H9 (cell line): ENCODE results near the gene GFRA1. TPM values are rescaled to one million over a fixed set of nuclear protein-coding genes. Genes with fewer than 3 reads are reported as not detected.

Source experiments
- DNase-seq: peaks from one replicate; pipeline ENCODE4 v3.0.0-alpha.2; 2017
- H2AFZ ChIP-seq: one replicate; pipeline ENCODE4 v1.6.1; 2013; ENCODE audit warnings: mild to moderate bottlenecking, low read length, control low read depth, moderate library complexity
- H2AK5ac ChIP-seq: 2 replicates; pipeline ENCODE4 v1.6.1; 2013; ENCODE audit warnings: low read length, control low read depth, mixed read lengths; ENCODE audit not compliant: insufficient read length
- H2BK120ac ChIP-seq: one replicate; pipeline ENCODE4 v1.6.1; 2013; ENCODE audit warnings: low read depth, mild to moderate bottlenecking, low read length, control low read depth, inconsistent platforms; ENCODE audit not compliant: poor library complexity, severe bottlenecking
- H2BK12ac ChIP-seq: 2 replicates; pipeline ENCODE4 v1.6.1; 2013; ENCODE audit warnings: low read length, control low read depth, mixed read lengths, low read depth; ENCODE audit not compliant: insufficient read length
- H2BK15ac ChIP-seq: 2 replicates; pipeline ENCODE4 v1.6.1; 2013; ENCODE audit warnings: low read depth, low read length, control low read depth
- H2BK20ac ChIP-seq: one replicate; pipeline ENCODE4 v1.6.1; 2013; ENCODE audit warnings: low read depth, mild to moderate bottlenecking, low read length, control low read depth, inconsistent platforms; ENCODE audit not compliant: poor library complexity, severe bottlenecking
- H2BK5ac ChIP-seq: 2 replicates; pipeline ENCODE4 v1.6.1; 2013; ENCODE audit warnings: low read length, control low read depth, mixed read lengths; ENCODE audit not compliant: insufficient read length
- H3K14ac ChIP-seq: 2 replicates; pipeline ENCODE4 v1.6.1; 2013; ENCODE audit warnings: low read length, control low read depth; ENCODE audit not compliant: insufficient read depth
- H3K18ac ChIP-seq: 2 replicates; pipeline ENCODE4 v1.6.1; 2013; ENCODE audit warnings: low read depth, mild to moderate bottlenecking, mixed read lengths, low read length, control low read depth; ENCODE audit not compliant: insufficient read length
- H3K23ac ChIP-seq: 2 replicates; pipeline ENCODE4 v1.6.1; 2013; ENCODE audit warnings: low read length, control low read depth, mixed read lengths, low read depth; ENCODE audit not compliant: insufficient read length
- H3K23me2 ChIP-seq: 2 replicates; pipeline ENCODE4 v1.6.1; 2013; ENCODE audit warnings: low read depth, mild to moderate bottlenecking, mixed read lengths, low read length, control low read depth; ENCODE audit not compliant: insufficient read length, poor library complexity, severe bottlenecking
- H3K27ac ChIP-seq: 2 replicates; pipeline ENCODE4 v1.5.1; 2013; ENCODE audit warnings: low read length, control low read depth, mixed read lengths, low read depth; ENCODE audit not compliant: insufficient read length
- H3K27me3 ChIP-seq: 2 replicates; pipeline ENCODE4 v1.6.1; 2013; ENCODE audit warnings: low read length, control low read depth, inconsistent platforms; ENCODE audit not compliant: insufficient read depth
- H3K4ac ChIP-seq: 2 replicates; pipeline ENCODE4 v1.6.1; 2013; ENCODE audit warnings: low read depth, mild to moderate bottlenecking, control low read depth, inconsistent platforms, low read length, moderate library complexity
- H3K4me1 ChIP-seq: 2 replicates; pipeline ENCODE4 v1.6.1; 2013; ENCODE audit warnings: low read length, control low read depth, inconsistent platforms; ENCODE audit not compliant: insufficient read depth
- H3K4me2 ChIP-seq: 2 replicates; pipeline ENCODE4 v1.6.1; 2013; ENCODE audit warnings: low read length, control low read depth, mixed read lengths; ENCODE audit not compliant: insufficient read length, insufficient read depth
- H3K56ac ChIP-seq: 2 replicates; pipeline ENCODE4 v1.6.1; 2013; ENCODE audit warnings: low read depth, mild to moderate bottlenecking, mixed read lengths, low read length, control low read depth; ENCODE audit not compliant: insufficient read length
- H3K79me1 ChIP-seq: 2 replicates; pipeline ENCODE4 v1.6.1; 2013; ENCODE audit warnings: low read depth, mild to moderate bottlenecking, moderate library complexity, low read length, control low read depth, inconsistent platforms; ENCODE audit not compliant: insufficient read depth, poor library complexity, severe bottlenecking
- H3K79me2 ChIP-seq: 2 replicates; pipeline ENCODE4 v1.6.1; 2013; ENCODE audit warnings: low read length, control low read depth, inconsistent platforms; ENCODE audit not compliant: insufficient read depth
- H3K9ac ChIP-seq: 2 replicates; pipeline ENCODE4 v1.6.1; 2013; ENCODE audit warnings: low read length, control low read depth, mixed read lengths; ENCODE audit not compliant: insufficient read length; ENCODE audit errors: extremely low read depth
- H3K9me3 ChIP-seq: one replicate; pipeline ENCODE4 v1.6.1; 2013; ENCODE audit warnings: low read depth, low read length, inconsistent platforms; ENCODE audit not compliant: control insufficient read depth
- H3T11ph ChIP-seq: one replicate; pipeline ENCODE4 v1.6.1; 2013; ENCODE audit warnings: mild to moderate bottlenecking, low read length, control low read depth, inconsistent platforms
- H4K20me1 ChIP-seq: one replicate; pipeline ENCODE4 v1.6.1; 2013; ENCODE audit not compliant: control insufficient read depth, insufficient read length, insufficient read depth
- H4K5ac ChIP-seq: 2 replicates; pipeline ENCODE4 v1.6.1; 2013; ENCODE audit warnings: low read depth, mild to moderate bottlenecking, mixed read lengths, low read length, control low read depth; ENCODE audit not compliant: insufficient read length
- H4K8ac ChIP-seq: replicated peaks from 2 replicates; pipeline ENCODE4 v1.6.1; 2013; ENCODE audit warnings: low read length, control low read depth, mixed read lengths, low read depth; ENCODE audit not compliant: insufficient read length
- H4K91ac ChIP-seq: 2 replicates; pipeline ENCODE4 v1.6.1; 2013; ENCODE audit warnings: low read depth, mild to moderate bottlenecking, moderate library complexity, mixed read lengths, low read length, control low read depth; ENCODE audit not compliant: insufficient read length
- H3K27ac Mint-ChIP-seq, 3 experiments: 2 replicates in 2 of 3; 3 replicates in 1 of 3; pipeline ENCODE4 v1.8.0; 2020 to 2021; ENCODE audit warnings: mixed read lengths in 3 of 3, mild to moderate bottlenecking in 1 of 3, moderate library complexity in 1 of 3
- H3K27me3 Mint-ChIP-seq: 2 replicates; pipeline ENCODE4 v1.8.0; 2021; ENCODE audit warnings: low read depth, mild to moderate bottlenecking, moderate library complexity, mixed read lengths
- H3K36me3 Mint-ChIP-seq, 3 experiments: 2 replicates in 2 of 3; 3 replicates in 1 of 3; pipeline ENCODE4 v1.8.0; 2020 to 2021; ENCODE audit warnings: low read depth in 3 of 3, mixed read lengths in 3 of 3; ENCODE audit not compliant: insufficient read depth in 1 of 3
- H3K4me1 Mint-ChIP-seq, 2 experiments: 2 replicates each; pipeline ENCODE4 v1.8.0; 2020; ENCODE audit warnings: mixed read lengths in 2 of 2
- H3K4me3 Mint-ChIP-seq, 2 experiments: 2 replicates in 1 of 2; 3 replicates in 1 of 2; pipeline ENCODE4 v1.8.0; 2020 to 2021; ENCODE audit warnings: mild to moderate bottlenecking in 2 of 2, mixed read lengths in 2 of 2, moderate library complexity in 1 of 2
- H3K9me3 Mint-ChIP-seq, 2 experiments: 2 replicates in 1 of 2; 3 replicates in 1 of 2; pipeline ENCODE4 v1.8.0; 2020; ENCODE audit warnings: mild to moderate bottlenecking in 2 of 2, mixed read lengths in 2 of 2, moderate library complexity in 1 of 2
- CTCF ChIP-seq: fragments of 200-600 bp; sonication (generic); conservative IDR thresholded peaks from 3 replicates; pipeline ENCODE4 v1.8.0; 2021; ENCODE audit warnings: antibody characterized with exemption, mild to moderate bottlenecking
- WGBS: extraction: QIAGEN DNeasy Blood & Tissue Kit; methylation state at CpG from one replicate; pipeline ENCODE4 v1.1.7; 2013; ENCODE audit warnings: missing lambda C conversion rate, low lambda C conversion rate, mixed read lengths; ENCODE audit not compliant: insufficient read length; ENCODE audit errors: extremely low coverage; 5-methylcytosine and 5-hydroxymethylcytosine counted together
- total RNA-seq: library from RNA; stranded (reverse); gene quantifications from 2 replicates; pipeline ENCODE4 v1.2.1, GENCODE V29; 2021

Gene GFRA1
- total RNA-seq, 1 experiment from 2014 or later = 0.24 TPM

GRCh38 chr10:116125180-116125579 lies 147.8 kb downstream of the GFRA1 start:
- H3K27me3 Mint-ChIP-seq = peaks cover 71% of the 10 kb centered on the region
- H2BK120ac ChIP-seq = no peak overlapping the region
- H3K27ac Mint-ChIP-seq = no peak overlapping the region
- no peak overlapping the region for H2BK12ac ChIP-seq
- no peak overlapping the region for H3K18ac ChIP-seq
- no peak overlapping the region for H2BK20ac ChIP-seq
- peaks cover 17 to 22% of the 10 kb centered on the region in 2 experiments for H3K4me1 Mint-ChIP-seq
- no peak overlapping the region for H3K4me3 Mint-ChIP-seq
- H4K91ac ChIP-seq = no peak overlapping the region
- H3K9me3 ChIP-seq = no peaks in the 10 kb centered on the region
- H3K9ac ChIP-seq = no peak overlapping the region
- no peak overlapping the region for H2AK5ac ChIP-seq
- no peak overlapping the region for H3K4ac ChIP-seq
- H4K20me1 ChIP-seq = no peaks in the 10 kb centered on the region
- no peak overlapping the region for H3K23ac ChIP-seq
- peaks cover 2% of the 10 kb centered on the region; the same call in 1 of the 2 replicates for H3K4me1 ChIP-seq
- H3K79me2 ChIP-seq = no peaks in the 10 kb centered on the region
- no peak overlapping the region for H3K27ac ChIP-seq
- H3K9me3 Mint-ChIP-seq = peaks cover 0 to 4% of the 10 kb centered on the region in 2 experiments; a peak in 2 of 5 replicates
- no peaks in the 10 kb centered on the region for H3K79me1 ChIP-seq
- H3K36me3 Mint-ChIP-seq = no peaks in the 10 kb centered on the region
- no peak overlapping the region for H2BK5ac ChIP-seq
- H3K4me2 ChIP-seq = no peak overlapping the region
- TF ChIP-seq CTCF = no peak
- H3K23me2 ChIP-seq = no peaks in the 10 kb centered on the region
- H2BK15ac ChIP-seq = no peak overlapping the region
- H4K5ac ChIP-seq = no peak overlapping the region
- H3K14ac ChIP-seq = no peak overlapping the region; the same call in 1 of the 2 replicates
- no peak overlapping the region for H3K56ac ChIP-seq
- no peak overlapping the region for H2AFZ ChIP-seq
- no peaks in the 10 kb centered on the region for H3K27me3 ChIP-seq
- no peak for DNase-seq
- H4K8ac ChIP-seq = no peak overlapping the region
- no CpG with 5 or more reads among the region's 19 CpGs for WGBS
- no peak overlapping the region for H3T11ph ChIP-seq
